Esophagus muscularis mucosa (tissue), 3 donors: ENCODE results near the gene DOCK7.

Experiments used
- CTCF ChIP-seq, 3 experiments: fragments of 200-600 bp in 2 of 3; fragments of 450-650 bp in 1 of 3; sonication (generic) in 2 of 3; IDR thresholded peaks; one replicate each; pipeline ENCODE4 v1.5.1; 2017 to 2019; ENCODE audit warnings: antibody characterized with exemption in 3 of 3, mild to moderate bottlenecking in 2 of 3, moderate library complexity in 1 of 3
- POLR2A ChIP-seq: fragments of 450-650 bp; IDR thresholded peaks from one replicate; pipeline ENCODE4 v1.6.1; 2017; ENCODE audit warnings: antibody characterized with exemption, moderate library complexity, mild to moderate bottlenecking, low read depth
- POLR2AphosphoS5 ChIP-seq, 2 donors: sonication (generic); formaldehyde crosslinking; IDR thresholded peaks; one replicate each; pipeline ENCODE4 v1.6.1; 2017; ENCODE audit warnings: antibody characterized with exemption in 2 of 2

- TF ChIP-seq POLR2A (no peak), CTCF (IDR thresholded peaks at IDR 0.05) (no peak), POLR2AphosphoS5 (IDR thresholded peaks at IDR 0.05) (no peak)
These were observed 32.9 kb upstream of the DOCK7 start for GRCh38 chr1:62720946-62721554.
